ENCODE data around the gene RNLS.

Gene RNLS

DNA sequence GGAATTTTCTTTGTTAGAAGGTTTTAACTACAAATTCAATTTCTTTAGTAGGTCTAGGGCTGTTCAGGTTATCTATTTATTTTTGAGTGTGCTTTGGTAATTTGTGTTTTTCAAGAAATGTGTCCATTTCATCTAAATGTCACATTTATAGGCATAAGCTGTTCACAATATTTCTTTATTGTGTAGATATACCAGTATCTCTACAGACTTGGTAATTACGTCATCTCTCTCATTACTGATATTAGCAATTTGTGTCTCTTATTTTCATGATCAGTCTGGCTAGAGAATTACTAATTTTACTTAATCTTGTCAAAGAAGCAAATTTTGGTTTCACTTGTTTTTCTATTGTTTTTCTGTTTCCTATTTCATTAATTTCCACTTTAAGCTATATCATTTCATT is 152.0 kb downstream of the RNLS start:
- no peak for DNase-seq (ENCODE audit: low read depth, low spot score)

DNA sequence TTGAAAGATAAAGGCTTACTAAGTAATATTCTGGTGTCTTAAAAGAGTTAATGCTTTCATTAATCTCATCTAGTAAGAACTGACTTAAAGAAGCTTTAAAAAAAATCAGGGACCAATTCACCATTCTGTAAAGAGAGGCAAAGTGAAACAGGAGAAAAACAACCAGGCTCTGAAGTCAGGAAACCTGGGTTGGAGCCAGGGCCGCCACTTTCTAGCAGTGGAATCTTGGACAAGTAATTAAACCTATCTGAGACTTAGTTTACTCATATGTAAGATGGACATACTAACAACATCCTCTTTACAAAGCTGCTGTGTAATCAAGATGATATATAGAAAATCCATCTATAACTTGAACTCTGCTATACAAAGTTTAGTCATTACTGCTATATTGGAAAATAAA is 154.1 kb downstream of the RNLS start:
- no peak for DNase-seq (ENCODE audit: low read depth, low spot score)

DNA sequence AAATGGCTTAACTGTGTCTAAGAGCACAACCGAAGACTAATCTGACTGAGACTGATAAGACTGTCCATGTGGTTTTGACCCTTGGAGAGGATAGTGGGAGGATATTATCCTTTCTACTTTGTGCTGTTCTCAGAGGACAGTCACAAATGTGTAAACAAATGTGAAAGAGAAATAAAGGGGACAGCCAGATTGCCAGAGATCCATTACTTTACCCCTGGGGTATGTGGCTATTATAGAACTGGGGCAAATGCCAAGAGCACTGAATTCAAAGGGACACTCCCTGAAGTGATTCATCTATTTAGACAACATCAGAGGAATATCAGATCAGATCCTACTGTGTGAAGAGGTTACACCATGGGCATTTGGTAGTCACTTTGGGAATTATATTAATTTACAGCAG is 154.7 kb downstream of the RNLS start:
- DNase-seq (ENCODE audit: low read depth, low spot score): no peak

DNA sequence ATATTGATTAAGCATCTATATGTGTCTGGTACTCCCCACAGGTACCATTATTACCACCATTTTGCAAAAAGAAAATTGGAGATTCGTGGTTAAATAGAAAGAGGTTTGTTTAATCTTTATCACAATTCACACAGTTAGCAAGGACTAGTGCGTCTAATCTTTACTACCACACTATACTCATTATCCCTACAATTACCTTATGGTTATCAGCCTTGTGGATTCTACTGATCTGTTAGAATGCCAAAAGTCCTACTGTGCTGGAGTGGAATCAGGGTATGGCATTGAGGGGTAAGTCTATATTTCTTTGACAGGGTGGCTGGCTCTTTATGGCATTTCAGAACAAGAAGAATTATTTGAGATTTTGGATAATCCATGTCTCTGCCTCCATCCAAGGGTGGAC is 156.1 kb downstream of the RNLS start:
- DNase-seq (ENCODE audit: low read depth, low spot score): no peak

DNA sequence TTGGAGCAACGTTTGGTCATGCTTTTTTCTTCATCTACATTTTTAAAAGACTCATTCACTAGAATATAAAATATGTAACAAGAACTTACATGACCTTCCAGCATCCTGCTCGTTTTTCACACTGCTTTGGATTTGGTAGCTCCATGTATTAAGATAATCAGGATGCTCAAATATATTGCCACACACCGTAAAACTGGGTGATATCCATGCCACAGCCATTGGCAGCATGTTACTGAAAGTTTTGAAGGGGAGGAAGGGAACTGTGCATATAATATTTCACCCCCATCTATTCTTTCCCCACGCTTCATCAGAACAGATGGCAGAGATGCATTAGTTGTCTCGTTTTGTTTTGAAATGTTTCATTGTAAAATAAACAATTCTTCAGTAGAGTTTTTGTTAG is 158.2 kb downstream of the RNLS start:
- no peak for DNase-seq (ENCODE audit: low read depth, low spot score)

DNA sequence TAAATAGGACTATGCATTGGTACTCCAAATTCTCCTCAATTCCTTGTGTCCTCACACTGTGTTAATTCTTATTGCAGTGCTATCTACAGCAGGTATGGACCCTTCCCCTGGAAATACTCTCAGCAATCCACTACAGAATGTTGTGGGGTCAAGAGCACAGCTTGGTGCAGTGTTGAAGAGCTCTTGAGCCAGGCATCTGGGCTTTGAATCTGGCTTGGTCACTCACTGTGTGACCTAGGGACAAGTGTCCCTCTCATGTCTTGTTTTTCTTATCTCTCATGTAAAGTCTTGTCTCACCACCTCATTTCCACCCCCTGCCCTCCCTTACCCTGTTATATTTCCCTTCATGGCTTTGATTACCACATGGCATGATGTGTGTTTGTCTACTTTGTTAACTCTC is 159.4 kb downstream of the RNLS start:
- no peak for DNase-seq (ENCODE audit: low read depth, low spot score)

DNA sequence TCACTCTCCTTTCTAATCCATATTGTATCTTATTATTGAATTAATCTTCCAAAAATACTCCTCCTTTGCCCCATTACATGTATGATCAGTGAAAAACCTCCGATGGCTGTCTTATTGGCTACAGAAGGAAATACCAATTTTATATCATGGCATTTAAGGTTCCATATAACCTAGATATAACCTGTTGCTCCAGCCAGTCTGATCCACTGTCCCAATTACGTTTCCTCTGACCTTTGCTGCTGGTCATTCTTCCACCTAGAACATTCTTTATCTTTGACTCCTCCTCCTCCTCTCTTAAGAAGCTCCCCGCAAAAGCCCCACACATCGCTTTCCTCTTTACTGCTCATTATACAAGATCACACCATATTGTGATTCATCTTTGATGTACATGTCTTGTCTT is 161.5 kb downstream of the RNLS start:
- DNase-seq (ENCODE audit: low read depth, low spot score): no peak

DNA sequence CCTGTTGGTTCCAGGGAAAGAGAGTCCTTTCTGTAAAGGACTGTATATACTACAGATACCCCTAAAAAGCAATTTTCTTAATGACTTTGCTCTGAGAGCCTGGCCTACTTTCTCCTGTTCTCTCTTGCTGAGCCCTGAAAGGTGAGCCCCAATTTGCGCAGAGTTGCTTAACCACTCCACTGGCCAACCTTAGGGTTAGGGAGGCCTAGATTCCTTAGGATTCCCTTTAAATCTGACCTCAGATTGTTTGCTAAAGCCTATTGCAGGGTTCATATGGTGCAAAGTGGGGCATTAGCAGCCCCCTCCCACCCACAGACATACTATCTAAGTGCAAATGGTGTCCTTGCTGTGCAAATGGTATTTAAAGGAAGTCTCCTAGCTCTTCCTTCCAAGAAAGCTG is 164.2 kb downstream of the RNLS start:
- DNase-seq (ENCODE audit: low read depth, low spot score): no peak

DNA sequence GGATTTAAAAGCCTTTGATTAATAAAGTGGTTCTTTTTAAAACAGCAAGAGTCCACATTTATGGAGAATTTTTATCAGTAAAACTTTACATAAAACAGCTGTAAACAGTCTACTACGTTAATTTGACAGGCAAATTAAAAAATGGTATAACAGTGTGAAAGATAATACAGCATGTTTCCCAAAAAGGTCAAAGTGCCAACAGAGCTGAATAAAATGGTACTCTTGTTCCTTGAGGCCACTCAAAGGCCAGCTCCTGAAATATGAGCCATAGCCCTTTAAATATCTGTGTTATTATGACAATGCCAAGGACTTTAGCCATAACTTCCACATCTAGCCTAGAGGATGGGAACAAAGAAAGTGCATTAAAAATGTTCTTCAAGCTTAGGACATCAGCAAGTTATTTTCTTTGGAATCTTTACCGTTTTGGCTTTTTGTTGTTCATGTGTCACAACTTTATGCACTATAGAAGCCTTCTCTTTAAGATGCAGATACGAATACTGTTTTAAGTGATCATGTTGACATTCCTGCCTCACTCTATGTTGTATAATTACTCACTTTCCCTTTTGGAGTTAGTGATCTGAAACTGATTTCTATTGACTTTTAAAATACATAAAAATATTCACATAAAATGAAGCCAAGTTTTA is 165.6 kb downstream of the RNLS start:
- no peak for DNase-seq (ENCODE audit: low read depth, low spot score)

DNA sequence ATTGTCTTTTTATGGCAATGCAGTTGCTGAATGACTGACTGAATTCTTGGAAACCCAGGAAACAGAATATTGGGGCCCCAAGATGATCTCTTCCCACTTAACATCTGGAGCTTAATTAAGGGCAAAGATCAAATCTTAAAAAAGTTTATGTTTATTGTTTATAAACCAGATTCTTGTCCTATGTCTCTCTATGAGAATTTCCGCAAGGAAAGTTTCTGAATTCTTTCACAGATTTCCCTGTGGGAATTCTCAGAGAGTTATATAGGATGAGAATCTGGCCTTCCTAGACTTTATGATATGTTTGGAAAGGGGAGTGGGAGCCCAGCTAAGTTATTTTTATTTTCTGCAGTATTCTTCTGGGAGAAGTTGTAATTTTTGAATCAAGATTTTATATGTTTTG is 166.3 kb downstream of the RNLS start:
- no peak for DNase-seq (ENCODE audit: low read depth, low spot score)

DNA sequence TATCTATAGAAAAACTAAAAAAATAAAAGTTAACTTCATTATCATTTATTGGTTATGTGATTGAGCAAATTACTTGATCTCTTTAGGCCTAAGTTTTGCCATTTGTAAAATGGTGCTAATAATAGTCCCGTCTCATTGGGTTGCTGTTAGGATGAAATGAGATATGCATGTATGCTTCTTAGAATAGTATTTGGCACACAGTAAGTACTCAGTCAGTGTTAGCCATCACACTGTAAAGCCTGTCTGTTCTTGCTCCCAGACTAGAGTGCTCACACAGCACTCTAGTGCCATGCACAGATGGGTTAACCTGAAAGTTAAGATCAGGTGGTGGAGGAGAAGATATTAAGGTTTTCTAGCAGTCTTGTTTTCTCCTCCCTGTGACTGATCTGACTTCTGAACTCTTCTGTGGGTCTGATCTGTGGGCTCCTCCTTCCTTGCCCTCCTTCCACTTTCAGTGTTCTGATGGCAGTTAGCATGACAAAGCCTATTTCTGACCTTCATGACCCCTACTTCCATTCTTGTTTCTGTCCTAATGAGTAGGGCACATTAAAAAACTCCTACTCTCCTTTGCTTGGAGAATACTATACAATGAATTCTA is 167.5 kb downstream of the RNLS start:
- DNase-seq (ENCODE audit: low read depth, low spot score): no peak

DNA sequence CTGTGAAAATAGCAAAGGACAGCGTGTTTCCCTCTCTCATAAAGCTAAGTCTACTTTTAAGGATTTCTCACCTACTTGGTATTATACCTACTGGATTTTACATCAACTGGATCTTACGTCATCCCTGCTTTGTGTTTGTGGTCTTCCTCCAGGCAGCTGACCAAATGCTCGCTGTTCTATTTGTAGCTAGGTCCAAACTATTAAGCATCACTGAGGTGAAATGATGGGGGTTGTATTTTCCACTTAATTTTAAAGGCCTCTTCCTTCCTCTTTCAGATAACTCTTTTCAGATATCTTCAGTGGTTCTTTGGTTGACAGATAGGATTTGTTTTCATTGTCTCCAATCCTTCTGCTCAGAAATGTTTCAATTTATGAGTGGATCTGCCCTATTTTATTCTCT is 169.7 kb downstream of the RNLS start:
- DNase-seq (ENCODE audit: low read depth, low spot score): no peak

DNA sequence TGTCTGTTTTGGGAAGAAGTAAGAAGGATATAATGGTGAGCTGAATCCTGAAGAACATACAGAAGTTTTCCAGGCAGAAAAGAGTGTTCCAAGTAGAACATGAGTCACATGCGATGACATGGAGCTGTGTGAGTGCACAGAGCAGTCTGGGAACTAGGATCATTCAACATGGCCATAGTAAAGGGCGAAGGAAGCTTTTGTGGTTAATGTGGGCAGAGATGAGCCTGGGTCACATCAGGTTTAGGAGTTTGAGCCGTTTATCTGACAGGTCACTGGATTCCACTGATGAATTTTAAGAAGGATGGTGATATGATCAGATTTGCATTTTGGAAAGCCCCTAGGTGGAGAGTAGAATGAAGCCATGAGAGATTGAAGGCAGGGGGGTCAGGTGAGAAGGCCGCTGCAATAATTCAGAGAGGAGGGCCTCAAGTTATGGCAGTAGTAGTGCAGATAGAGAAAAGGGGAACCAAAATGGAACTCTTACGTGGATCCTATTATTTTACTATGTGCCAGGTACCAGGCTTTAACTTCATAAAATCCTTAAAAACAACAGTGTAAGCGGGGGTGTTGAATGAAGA is 171.3 kb downstream of the RNLS start:
- no peak for DNase-seq (ENCODE audit: low read depth, low spot score)

DNA sequence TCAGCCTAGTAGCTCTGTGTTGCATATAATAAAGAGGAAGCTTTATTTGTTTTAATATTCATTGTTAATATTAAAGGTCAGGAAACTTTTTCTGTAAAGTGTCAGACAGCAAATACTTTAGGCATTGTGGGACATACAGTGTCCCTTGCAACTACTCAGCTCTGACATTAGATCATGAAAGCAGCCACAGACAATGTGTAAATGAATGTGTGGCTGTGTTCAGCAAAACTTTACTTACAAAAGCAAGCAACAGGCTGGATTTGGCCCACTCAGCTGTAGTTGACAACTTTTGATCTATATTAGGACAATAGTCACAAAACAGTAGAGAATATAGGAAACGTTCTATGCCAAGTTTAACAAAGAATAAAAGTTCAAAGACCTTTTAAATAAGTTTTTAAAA is 173.3 kb downstream of the RNLS start:
- no peak for DNase-seq (ENCODE audit: low read depth, low spot score)

DNA sequence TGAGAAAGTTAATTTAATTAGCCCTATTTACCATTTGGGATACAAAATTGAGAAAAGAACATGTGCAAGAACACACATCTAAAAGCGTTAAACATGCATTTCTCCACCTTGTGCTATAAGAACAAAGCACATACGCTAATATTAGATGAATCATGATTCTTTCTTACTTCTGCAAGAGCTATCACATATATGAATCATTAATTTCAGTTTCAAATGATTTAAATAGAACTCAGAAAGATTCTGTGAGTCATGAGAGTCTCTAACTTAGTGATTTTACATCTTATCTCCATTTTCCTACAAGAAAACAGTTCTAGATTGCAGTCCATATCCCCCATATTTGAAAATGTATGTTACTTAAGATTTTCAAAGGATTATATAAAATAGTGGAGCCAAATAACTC is 173.9 kb downstream of the RNLS start:
- DNase-seq (ENCODE audit: low read depth, low spot score): no peak

DNA sequence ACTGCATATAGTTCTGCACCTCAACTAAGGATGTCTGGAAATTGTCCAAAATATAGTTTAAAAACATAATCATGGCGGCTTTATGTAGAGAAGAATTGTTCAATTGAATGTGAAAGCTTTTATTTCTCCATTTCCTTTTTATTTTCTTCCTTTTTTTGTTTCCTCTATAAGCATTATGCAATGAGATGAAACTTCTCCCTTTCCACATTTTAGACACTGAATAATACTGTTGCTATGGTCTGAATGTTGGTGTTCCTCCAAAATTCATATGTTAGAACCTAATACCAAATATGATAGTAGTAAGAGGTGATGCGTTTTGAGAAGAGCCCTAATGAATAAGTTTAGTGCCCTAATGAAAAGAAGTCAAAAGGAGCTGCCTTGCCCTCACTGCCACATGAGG is 175.0 kb downstream of the RNLS start:
- no peak for DNase-seq (ENCODE audit: low read depth, low spot score)

DNA sequence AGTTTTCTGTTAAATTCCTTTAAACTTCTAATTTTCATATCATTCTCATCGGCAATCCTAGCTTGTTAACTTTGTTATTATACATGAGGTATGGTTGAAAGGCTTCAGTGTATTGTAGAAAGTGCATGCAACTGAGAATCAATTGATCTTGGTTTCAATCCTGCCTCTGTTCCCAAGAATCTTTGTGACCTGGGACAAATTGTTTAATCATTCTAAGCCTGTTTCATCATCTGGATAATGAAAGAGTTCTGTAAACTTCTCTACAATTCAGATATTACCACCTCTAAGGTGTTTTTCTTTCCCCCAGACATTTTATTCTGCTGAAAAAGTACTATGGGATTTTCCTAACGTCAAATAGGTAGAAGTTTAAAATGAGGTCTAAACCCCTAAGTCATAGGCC is 179.0 kb downstream of the RNLS start:
- no peak for DNase-seq (ENCODE audit: low read depth, low spot score)

DNA sequence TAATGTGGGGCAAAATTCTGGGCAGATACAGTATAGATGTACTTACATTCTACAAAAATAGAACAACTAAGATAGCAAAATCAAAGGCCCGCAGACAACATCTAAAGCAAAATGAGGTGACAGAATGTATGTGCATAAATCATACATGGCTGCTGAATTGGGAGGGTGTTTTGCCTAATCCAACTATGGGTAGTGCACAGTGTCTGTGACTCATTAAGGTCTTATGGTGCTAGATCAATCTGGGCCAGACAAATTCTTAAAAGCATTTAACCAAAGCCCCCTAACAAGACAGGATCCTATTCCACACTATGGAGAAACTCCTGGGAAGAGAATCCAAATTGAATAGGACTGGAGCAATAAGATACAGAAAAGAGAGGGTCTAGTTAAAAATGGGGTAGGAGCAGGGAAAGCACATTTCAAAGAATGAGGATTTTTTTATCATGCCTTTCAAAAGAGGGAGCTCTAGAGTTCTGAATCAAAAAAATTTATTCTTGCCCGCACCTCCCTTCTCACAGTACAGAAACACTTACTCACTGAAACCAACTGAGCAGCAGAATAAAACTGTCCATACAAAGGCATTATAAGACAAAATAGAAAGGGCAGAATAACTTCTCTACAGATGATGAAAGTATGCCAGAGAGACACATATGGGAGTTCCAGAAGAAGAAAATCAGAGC is 181.3 kb downstream of the RNLS start:
- DNase-seq (ENCODE audit: low read depth, low spot score): no peak

DNA sequence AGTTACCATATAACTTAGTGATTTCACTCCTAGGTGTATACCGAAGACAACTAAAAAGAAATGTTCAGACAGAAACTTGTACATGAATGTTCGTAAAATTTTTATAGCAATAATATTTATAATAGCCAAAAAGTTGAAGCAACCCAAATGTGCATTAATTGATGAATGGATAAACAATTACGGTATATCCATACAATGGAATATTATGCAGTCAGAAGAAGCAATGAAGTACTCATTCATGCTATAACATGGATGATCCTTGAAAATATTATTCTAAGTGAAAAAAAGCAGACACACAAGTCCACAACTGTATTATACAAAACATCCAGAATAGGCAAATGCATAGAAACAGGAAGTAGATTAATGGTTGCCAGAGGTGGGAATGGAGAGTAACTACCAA is 183.9 kb downstream of the RNLS start:
- DNase-seq (ENCODE audit: low read depth, low spot score): no peak

DNA sequence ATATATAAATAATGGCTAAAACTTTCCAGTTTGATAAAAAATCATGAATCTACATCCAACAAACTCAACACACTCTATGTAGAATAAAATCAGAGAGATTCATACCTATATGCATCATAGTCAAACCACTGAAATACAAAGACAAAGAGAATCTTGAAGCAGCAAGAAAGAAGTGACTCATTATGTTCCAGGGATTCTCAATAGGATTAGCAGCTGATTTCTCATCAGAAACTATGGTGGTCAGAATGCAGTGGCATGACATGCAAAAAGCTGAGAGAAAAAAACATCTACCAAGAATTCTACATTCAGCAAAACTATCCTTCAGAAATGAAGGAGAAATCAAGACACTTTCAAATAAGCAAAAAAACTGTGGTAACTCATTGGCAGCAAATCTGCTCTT is 187.4 kb downstream of the RNLS start:
- DNase-seq (ENCODE audit: low read depth, low spot score): no peak

DNA sequence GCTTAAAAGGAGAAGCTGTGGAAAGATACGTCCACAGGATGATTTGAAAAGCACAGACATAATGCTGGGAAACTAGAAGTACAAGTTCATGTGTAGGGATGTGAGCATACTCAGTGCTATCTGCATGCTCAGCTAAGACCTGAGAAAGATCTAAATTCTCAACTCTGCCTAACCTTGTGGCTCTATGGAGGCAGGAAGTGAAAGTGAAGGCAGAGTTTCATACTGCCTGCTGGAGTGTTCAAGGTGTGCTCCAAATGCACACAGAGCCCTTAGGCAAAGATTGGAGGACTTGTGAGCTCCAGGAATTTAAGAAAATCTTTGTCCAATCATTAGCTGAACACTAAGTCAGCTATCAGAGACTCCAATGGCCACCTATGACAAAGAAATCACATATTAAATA is 190.9 kb downstream of the RNLS start:
- no peak for DNase-seq (ENCODE audit: low read depth, low spot score)

DNA sequence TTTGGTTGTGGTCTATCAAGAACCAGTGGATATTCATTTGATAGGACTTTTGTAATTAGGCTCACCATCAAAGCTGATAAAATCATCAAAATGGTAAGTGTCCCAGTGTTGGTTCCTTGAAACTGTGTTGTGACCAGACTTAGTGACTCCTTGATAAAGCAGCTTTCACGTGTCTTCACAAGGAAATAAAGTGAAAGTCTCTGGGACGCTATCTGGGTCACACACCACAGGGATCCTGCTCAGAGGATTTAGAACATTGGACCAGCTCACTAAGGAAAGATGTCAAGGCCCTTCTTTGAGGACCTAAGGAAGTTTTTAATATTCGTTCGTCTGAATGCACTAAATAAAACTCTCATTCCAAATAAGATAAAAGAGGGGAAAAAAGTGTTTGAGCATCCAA is 193.1 kb downstream of the RNLS start:
- DNase-seq (ENCODE audit: low read depth, low spot score): no peak

DNA sequence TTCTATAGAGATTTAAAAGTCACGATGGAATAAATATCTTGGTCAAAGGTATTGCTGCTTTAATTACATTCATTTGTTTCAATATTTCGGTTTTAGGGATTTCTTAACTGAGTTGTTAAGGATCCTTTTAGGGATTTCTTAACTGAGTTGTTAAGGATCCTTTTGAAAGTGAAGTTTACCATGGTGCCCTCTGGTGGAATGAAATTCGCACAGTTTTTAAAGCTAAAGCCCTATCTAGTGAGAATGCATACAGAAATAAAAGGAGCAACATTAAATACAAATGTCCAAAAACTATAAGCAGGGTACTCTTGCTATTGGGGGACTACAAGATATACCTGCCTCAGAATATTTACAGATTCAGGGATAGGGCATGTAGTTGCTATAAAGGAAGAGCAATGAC is 193.7 kb downstream of the RNLS start:
- DNase-seq (ENCODE audit: low read depth, low spot score): no peak

Data from brain pericyte (primary cell).